Mesendoderm (in vitro differentiated cells): ENCODE results near the gene TTC29.

Experiments
- DNase-seq: peaks from one replicate; pipeline ENCODE4 v3.0.0; 2013
- H2AK5ac ChIP-seq: 2 replicates; pipeline ENCODE4 v1.6.1; 2013; ENCODE audit warnings: low read length, inconsistent platforms
- H2BK120ac ChIP-seq: 2 replicates; pipeline ENCODE4 v1.6.1; 2013; ENCODE audit warnings: low read depth, mild to moderate bottlenecking, low read length, moderate library complexity, mixed read lengths
- H2BK15ac ChIP-seq: replicated peaks from 2 replicates; pipeline ENCODE4 v1.6.1; 2013; ENCODE audit warnings: low read depth, mild to moderate bottlenecking, moderate library complexity
- H2BK5ac ChIP-seq: 2 replicates; pipeline ENCODE4 v1.6.1; 2013; ENCODE audit warnings: low read length, inconsistent platforms
- H3K18ac ChIP-seq: 2 replicates; pipeline ENCODE4 v1.6.1; 2013; ENCODE audit warnings: mild to moderate bottlenecking, low read length, mixed read lengths
- H3K23ac ChIP-seq: one replicate; pipeline ENCODE4 v1.6.1; 2013; ENCODE audit warnings: low read length
- H3K27ac ChIP-seq: 2 replicates; pipeline ENCODE4 v1.5.1; 2013; ENCODE audit warnings: low read depth, mild to moderate bottlenecking, inconsistent platforms, low read length, moderate library complexity
- H3K27me3 ChIP-seq: 2 replicates; pipeline ENCODE4 v1.6.1; 2013; ENCODE audit warnings: low read length, control low read depth, mild to moderate bottlenecking, inconsistent platforms; ENCODE audit not compliant: insufficient read depth, poor library complexity
- H3K36me3 ChIP-seq: 2 replicates; pipeline ENCODE4 v1.6.1; 2013; ENCODE audit warnings: low read length, inconsistent platforms; ENCODE audit not compliant: control insufficient read depth, insufficient read depth
- H3K4ac ChIP-seq: one replicate; pipeline ENCODE4 v1.6.1; 2013; ENCODE audit warnings: low read depth, mild to moderate bottlenecking, low read length, moderate library complexity
- H3K4me1 ChIP-seq: 2 replicates; pipeline ENCODE4 v1.6.1; 2013; ENCODE audit warnings: low read depth, low read length, inconsistent platforms; ENCODE audit not compliant: control insufficient read depth
- H3K4me2 ChIP-seq: 2 replicates; pipeline ENCODE4 v1.6.1; 2013; ENCODE audit warnings: low read length
- H3K4me3 ChIP-seq: 2 replicates; pipeline ENCODE4 v1.5.1; 2013; ENCODE audit warnings: mild to moderate bottlenecking, low read length
- H3K56ac ChIP-seq: one replicate; pipeline ENCODE4 v1.6.1; 2013; ENCODE audit warnings: low read length
- H3K79me1 ChIP-seq: 2 replicates; pipeline ENCODE4 v1.6.1; 2013; ENCODE audit warnings: low read length, inconsistent platforms
- H3K79me2 ChIP-seq: 2 replicates; pipeline ENCODE4 v1.6.1; 2013; ENCODE audit warnings: mild to moderate bottlenecking, low read length; ENCODE audit not compliant: control insufficient read depth, insufficient read depth
- H3K9ac ChIP-seq: 2 replicates; pipeline ENCODE4 v1.6.1; 2013; ENCODE audit warnings: low read length, inconsistent platforms
- H4K5ac ChIP-seq: one replicate; pipeline ENCODE4 v1.6.1; 2013; ENCODE audit warnings: low read length
- H4K8ac ChIP-seq: one replicate; pipeline ENCODE4 v1.6.1; 2013; ENCODE audit warnings: low read depth, mild to moderate bottlenecking, control low read depth, low read length, moderate library complexity
- WGBS: extraction: QIAGEN DNeasy Blood & Tissue Kit; methylation state at CpG from one replicate; pipeline ENCODE4 v1.1.7; 2013; ENCODE audit warnings: low lambda C conversion rate, missing lambda C conversion rate; ENCODE audit not compliant: insufficient coverage; ENCODE audit errors: extremely low coverage; 5-methylcytosine and 5-hydroxymethylcytosine counted together

TTC29 gene

GRCh38 chr4:146915132-146915531 is 30.5 kb downstream of the TTC29 start:
- H3K79me2 ChIP-seq = no peaks in the 10 kb centered on the region
- H2BK120ac ChIP-seq = no peak overlapping the region
- H3K36me3 ChIP-seq = no peaks in the 10 kb centered on the region
- no peak overlapping the region for H3K18ac ChIP-seq
- no CpG with 5 or more reads among the region's 1 CpG for WGBS
- no peak overlapping the region for H4K5ac ChIP-seq
- no peak overlapping the region for H3K4ac ChIP-seq
- no peak overlapping the region for H2BK5ac ChIP-seq
- H3K4me2 ChIP-seq = no peak overlapping the region
- no peak overlapping the region for H3K23ac ChIP-seq
- H3K79me1 ChIP-seq = no peaks in the 10 kb centered on the region
- no peaks in the 10 kb centered on the region for H3K4me1 ChIP-seq
- H3K56ac ChIP-seq = no peak overlapping the region
- H2BK15ac ChIP-seq = no peak overlapping the region
- no peak overlapping the region for H2AK5ac ChIP-seq
- H3K4me3 ChIP-seq = no peak overlapping the region
- H3K9ac ChIP-seq = no peak overlapping the region
- no peaks in the 10 kb centered on the region for H3K27me3 ChIP-seq
- no peak overlapping the region for H4K8ac ChIP-seq
- no peak overlapping the region for H3K27ac ChIP-seq
- no peak for DNase-seq

GRCh38 chr4:146900295-146900694 is 45.4 kb downstream of the TTC29 start:
- H3K4me3 ChIP-seq = no peak overlapping the region
- H3K79me2 ChIP-seq = no peaks in the 10 kb centered on the region
- no peak overlapping the region for H3K4me2 ChIP-seq
- H3K18ac ChIP-seq = no peak overlapping the region
- H4K8ac ChIP-seq = no peak overlapping the region
- H2BK5ac ChIP-seq = no peak overlapping the region
- H3K9ac ChIP-seq = no peak overlapping the region
- no peak overlapping the region for H3K23ac ChIP-seq
- H3K27me3 ChIP-seq = no peaks in the 10 kb centered on the region
- H3K79me1 ChIP-seq = no peaks in the 10 kb centered on the region
- H2BK120ac ChIP-seq = no peak overlapping the region
- H3K27ac ChIP-seq = no peak overlapping the region
- no peak for DNase-seq
- H3K36me3 ChIP-seq = no peaks in the 10 kb centered on the region
- no peak overlapping the region for H2BK15ac ChIP-seq
- H3K4me1 ChIP-seq = no peaks in the 10 kb centered on the region
- no peak overlapping the region for H4K5ac ChIP-seq
- 100% methylated on average over 1 of the region's 5 CpGs for WGBS
- H3K4ac ChIP-seq = no peak overlapping the region
- no peak overlapping the region for H3K56ac ChIP-seq
- no peak overlapping the region for H2AK5ac ChIP-seq

GRCh38 chr4:146890301-146890700 is 55.4 kb downstream of the TTC29 start:
- H3K27ac ChIP-seq = no peak overlapping the region
- H3K23ac ChIP-seq = no peak overlapping the region
- H3K4me3 ChIP-seq = no peak overlapping the region
- no peak overlapping the region for H3K9ac ChIP-seq
- H2BK15ac ChIP-seq = no peak overlapping the region
- H3K18ac ChIP-seq = no peak overlapping the region
- no peaks in the 10 kb centered on the region for H3K79me2 ChIP-seq
- WGBS = no CpG with 5 or more reads among the region's 3 CpGs
- no peaks in the 10 kb centered on the region for H3K4me1 ChIP-seq
- no peaks in the 10 kb centered on the region for H3K27me3 ChIP-seq
- H3K56ac ChIP-seq = no peak overlapping the region
- no peak overlapping the region for H3K4ac ChIP-seq
- no peak overlapping the region for H2BK120ac ChIP-seq
- no peak overlapping the region for H4K5ac ChIP-seq
- H2AK5ac ChIP-seq = no peak overlapping the region
- DNase-seq = no peak
- no peaks in the 10 kb centered on the region for H3K79me1 ChIP-seq
- H4K8ac ChIP-seq = no peak overlapping the region
- H3K4me2 ChIP-seq = no peak overlapping the region
- H2BK5ac ChIP-seq = no peak overlapping the region
- H3K36me3 ChIP-seq = no peaks in the 10 kb centered on the region

- no peak overlapping the region for H2BK120ac ChIP-seq
- H3K4ac ChIP-seq = no peak overlapping the region
- no peaks in the 10 kb centered on the region for H3K36me3 ChIP-seq
- no peak overlapping the region for H3K56ac ChIP-seq
- no peak overlapping the region for H2AK5ac ChIP-seq
- no peak overlapping the region for H4K8ac ChIP-seq
- H3K4me3 ChIP-seq = no peak overlapping the region
- no peak overlapping the region for H3K4me2 ChIP-seq
- no peak for DNase-seq
- no peaks in the 10 kb centered on the region for H3K4me1 ChIP-seq
- no peak overlapping the region for H3K9ac ChIP-seq
- WGBS = no CpG with 5 or more reads among the region's 3 CpGs
- no peak overlapping the region for H4K5ac ChIP-seq
- H3K27ac ChIP-seq = no peak overlapping the region
- no peak overlapping the region for H2BK15ac ChIP-seq
- no peak overlapping the region for H3K23ac ChIP-seq
- no peaks in the 10 kb centered on the region for H3K27me3 ChIP-seq
- H3K18ac ChIP-seq = no peak overlapping the region
- H3K79me2 ChIP-seq = no peaks in the 10 kb centered on the region
- no peaks in the 10 kb centered on the region for H3K79me1 ChIP-seq
- H2BK5ac ChIP-seq = no peak overlapping the region
Measured at GRCh38 chr4:146883070-146883469, 62.6 kb downstream of the TTC29 start.

- H3K36me3 ChIP-seq = no peaks in the 10 kb centered on the region
- no peaks in the 10 kb centered on the region for H3K79me2 ChIP-seq
- no peak overlapping the region for H3K4ac ChIP-seq
- no peak overlapping the region for H3K4me2 ChIP-seq
- H3K56ac ChIP-seq = no peak overlapping the region
- no peaks in the 10 kb centered on the region for H3K79me1 ChIP-seq
- H2BK120ac ChIP-seq = no peak overlapping the region
- DNase-seq = no peak
- no peak overlapping the region for H4K8ac ChIP-seq
- no peak overlapping the region for H4K5ac ChIP-seq
- H2BK15ac ChIP-seq = no peak overlapping the region
- H3K27ac ChIP-seq = no peak overlapping the region
- no peaks in the 10 kb centered on the region for H3K27me3 ChIP-seq
- H2BK5ac ChIP-seq = no peak overlapping the region
- H3K23ac ChIP-seq = no peak overlapping the region
- H3K9ac ChIP-seq = no peak overlapping the region
- no peak overlapping the region for H3K4me3 ChIP-seq
- no peak overlapping the region for H3K18ac ChIP-seq
- H2AK5ac ChIP-seq = no peak overlapping the region
- no peaks in the 10 kb centered on the region for H3K4me1 ChIP-seq
- no CpG with 5 or more reads among the region's 3 CpGs for WGBS
Measured at GRCh38 chr4:146857298-146857697, 88.4 kb downstream of the TTC29 start.

GRCh38 chr4:146855761-146856160 is 89.9 kb downstream of the TTC29 start:
- H3K23ac ChIP-seq = no peak overlapping the region
- no peaks in the 10 kb centered on the region for H3K79me1 ChIP-seq
- H3K4me2 ChIP-seq = no peak overlapping the region
- H3K36me3 ChIP-seq = no peaks in the 10 kb centered on the region
- H3K27me3 ChIP-seq = no peaks in the 10 kb centered on the region
- no peak overlapping the region for H4K5ac ChIP-seq
- no peak overlapping the region for H4K8ac ChIP-seq
- H3K9ac ChIP-seq = no peak overlapping the region
- H3K56ac ChIP-seq = no peak overlapping the region
- H2BK5ac ChIP-seq = no peak overlapping the region
- no peak overlapping the region for H3K27ac ChIP-seq
- no peak overlapping the region for H3K4me3 ChIP-seq
- H2BK15ac ChIP-seq = no peak overlapping the region
- no peak overlapping the region for H3K4ac ChIP-seq
- no peaks in the 10 kb centered on the region for H3K4me1 ChIP-seq
- H3K18ac ChIP-seq = no peak overlapping the region
- H2BK120ac ChIP-seq = no peak overlapping the region
- H3K79me2 ChIP-seq = no peaks in the 10 kb centered on the region
- DNase-seq = no peak
- no peak overlapping the region for H2AK5ac ChIP-seq
- no CpG with 5 or more reads among the region's 4 CpGs for WGBS
